ENCODE results near the gene LMBR1L. TPM values are rescaled to one million over a fixed set of nuclear protein-coding genes. Genes with fewer than 3 reads are reported as not detected.

LMBR1L gene
- total RNA-seq, 2 experiments from 2014 or later = 43.5 to 50.9 TPM

DNA sequence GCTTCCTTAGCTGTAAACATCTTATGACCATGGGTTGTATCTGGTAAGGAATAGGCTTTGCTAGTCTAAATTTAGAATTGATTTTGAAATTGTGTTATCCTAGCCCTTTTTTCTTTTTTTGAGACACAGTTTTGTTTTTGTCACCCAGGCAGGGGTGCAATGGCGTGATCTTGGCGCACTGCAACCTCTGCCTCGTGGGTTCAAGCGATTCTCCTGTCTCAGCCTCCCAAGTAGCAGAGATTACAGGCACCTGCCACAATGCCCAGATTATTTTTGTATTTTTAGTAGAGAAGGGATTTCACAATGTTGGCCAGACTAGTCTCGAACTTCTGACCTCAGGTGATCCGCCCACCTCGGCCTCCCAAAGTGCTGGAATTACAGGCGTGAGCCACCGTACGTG lies 22.9 kb upstream of the LMBR1L start:
- peak overlapping the region; percentile 83 for H3K4me3 Mint-ChIP-seq
- H3K27ac Mint-ChIP-seq = no peak overlapping the region
- TF ChIP-seq, protein P1, sequence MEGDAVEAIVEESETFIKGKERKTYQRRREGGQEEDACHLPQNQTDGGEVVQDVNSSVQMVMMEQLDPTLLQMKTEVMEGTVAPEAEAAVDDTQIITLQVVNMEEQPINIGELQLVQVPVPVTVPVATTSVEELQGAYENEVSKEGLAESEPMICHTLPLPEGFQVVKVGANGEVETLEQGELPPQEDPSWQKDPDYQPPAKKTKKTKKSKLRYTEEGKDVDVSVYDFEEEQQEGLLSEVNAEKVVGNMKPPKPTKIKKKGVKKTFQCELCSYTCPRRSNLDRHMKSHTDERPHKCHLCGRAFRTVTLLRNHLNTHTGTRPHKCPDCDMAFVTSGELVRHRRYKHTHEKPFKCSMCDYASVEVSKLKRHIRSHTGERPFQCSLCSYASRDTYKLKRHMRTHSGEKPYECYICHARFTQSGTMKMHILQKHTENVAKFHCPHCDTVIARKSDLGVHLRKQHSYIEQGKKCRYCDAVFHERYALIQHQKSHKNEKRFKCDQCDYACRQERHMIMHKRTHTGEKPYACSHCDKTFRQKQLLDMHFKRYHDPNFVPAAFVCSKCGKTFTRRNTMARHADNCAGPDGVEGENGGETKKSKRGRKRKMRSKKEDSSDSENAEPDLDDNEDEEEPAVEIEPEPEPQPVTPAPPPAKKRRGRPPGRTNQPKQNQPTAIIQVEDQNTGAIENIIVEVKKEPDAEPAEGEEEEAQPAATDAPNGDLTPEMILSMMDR (IDR thresholded peaks at IDR 0.05) = no peak

DNA sequence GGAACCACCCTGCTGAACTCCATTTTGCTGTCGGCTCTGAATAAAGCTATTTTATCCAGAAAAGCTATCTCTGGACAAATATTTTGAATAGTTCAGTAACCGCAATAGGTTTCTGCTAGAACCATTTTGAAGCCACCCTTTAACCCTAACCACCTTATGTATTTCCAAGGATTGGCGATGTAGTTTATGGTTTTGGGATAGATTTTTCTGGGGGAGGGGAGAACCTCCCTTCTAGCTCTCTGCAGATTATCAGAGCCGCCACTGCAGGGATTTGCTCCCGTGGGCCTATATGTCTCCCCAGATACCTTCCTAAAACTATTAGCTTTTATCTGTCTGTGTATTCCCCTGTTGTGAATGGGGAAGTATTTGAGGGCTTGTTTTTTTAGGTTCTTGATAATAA lies 22.4 kb upstream of the LMBR1L start:
- intact Hi-C loops (cut with micrococcal nuclease) = no loop called here
- no peak overlapping the region for H3K27ac Mint-ChIP-seq
- TF ChIP-seq, protein P1 (IDR thresholded peaks at IDR 0.05) = no peak
- ATAC-seq (no peak), DNase-seq (no peak)
- no peaks in the 10 kb centered on the region for H3K9me3 Mint-ChIP-seq
- H3K36me3 Mint-ChIP-seq (ENCODE audit: low read depth) = peaks cover 34% of the 10 kb centered on the region
- peaks cover 21% of the 10 kb centered on the region for H3K4me1 Mint-ChIP-seq (ENCODE audit: low read depth)
- ChIA-PET CTCF (interaction anchor here (0.6 to 4.2 kb wide), 7 partner anchors 15 to 226 kb away, joined by 3 to 52 read pairs (median 13); partner anchors contain the start of gene TUBA1A), POLR2A (interaction anchor here (3.3 to 5.1 kb wide), 8 partner anchors 13 to 234 kb away, joined by 16 to 85 read pairs (median 41); partner anchors contain the start of genes KMT2D, LMBR1L, SPATS2 and TUBA1A)
- H3K4me3 Mint-ChIP-seq = peak overlapping the region; percentile 83
- no peaks in the 10 kb centered on the region for H3K27me3 Mint-ChIP-seq

More for the DNA sequence above, 22.9 kb upstream of the LMBR1L start:
- peaks cover 28% of the 10 kb centered on the region for H3K36me3 Mint-ChIP-seq (ENCODE audit: low read depth)
- H3K9me3 Mint-ChIP-seq = no peaks in the 10 kb centered on the region
- no peak for ATAC-seq
- H3K27me3 Mint-ChIP-seq = no peaks in the 10 kb centered on the region
- peaks cover 21% of the 10 kb centered on the region for H3K4me1 Mint-ChIP-seq (ENCODE audit: low read depth)
- DNase-seq = no peak
- CTCF ChIA-PET = interaction anchor here (1.5 to 4.0 kb wide), 3 partner anchors 55 to 225 kb away, joined by 3 to 32 read pairs (median 13); partner anchors contain the start of gene TUBA1A
- POLR2A ChIA-PET = interaction anchor here (4.7 to 5.0 kb wide), 2 partner anchors 55 to 132 kb away, joined by 60 to 72 read pairs; partner anchors contain the start of genes TUBA1A and TUBA1C
- intact Hi-C loops (cut with micrococcal nuclease) = no loop called here

DNA sequence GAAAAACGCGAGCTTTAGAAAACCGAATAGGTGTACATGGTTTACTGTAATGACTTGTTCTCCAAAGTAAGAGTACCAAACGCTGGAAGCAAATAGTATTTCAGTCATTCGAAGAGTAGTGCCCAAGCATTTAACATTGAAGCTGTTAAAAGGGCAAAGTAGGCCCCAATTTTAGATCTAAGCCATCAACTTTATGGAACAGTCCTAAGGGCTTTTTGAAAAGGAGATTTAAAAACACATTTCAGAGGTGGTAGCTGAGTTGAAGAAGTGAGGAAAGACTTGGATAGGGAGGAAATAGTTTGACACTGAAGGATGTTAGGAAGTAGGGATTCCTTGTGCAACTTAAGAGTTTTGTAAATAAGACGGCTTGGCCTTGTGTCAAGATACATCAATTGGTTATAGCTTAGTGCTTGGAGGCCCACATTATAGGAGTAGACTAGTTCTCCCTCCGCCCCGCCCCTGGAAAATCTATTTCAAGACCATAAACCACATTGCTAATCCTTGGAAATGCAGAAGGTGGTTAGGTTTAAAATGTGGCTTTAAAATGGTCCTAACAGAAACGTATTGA lies 21.3 kb upstream of the LMBR1L start:
- H3K4me1 Mint-ChIP-seq (ENCODE audit: low read depth) = peaks cover 26% of the 10 kb centered on the region
- ATAC-seq (no peak), DNase-seq (no peak)
- no peaks in the 10 kb centered on the region for H3K9me3 Mint-ChIP-seq
- POLR2A ChIA-PET = interaction anchor here (0.7 to 5.1 kb wide), 32 partner anchors 10 to 280 kb away, joined by 3 to 85 read pairs (median 12); partner anchors contain the start of genes ARF3, DDX23, DHH and KMT2D
- H3K36me3 Mint-ChIP-seq (ENCODE audit: low read depth) = peaks cover 44% of the 10 kb centered on the region
- intact Hi-C loops (cut with micrococcal nuclease) = loop anchor here (2.0 kb wide), 1 partner anchor 57 kb away; the partner anchor contains the start of gene TUBA1A
- peak overlapping the region; percentile 83 for H3K4me3 Mint-ChIP-seq
- CTCF ChIA-PET = interaction anchor here (0.8 to 4.2 kb wide), 11 partner anchors 16 to 317 kb away, joined by 3 to 52 read pairs (median 5); partner anchors contain the start of genes SPATS2 and TUBA1A
- TF ChIP-seq, protein P1 (IDR thresholded peaks at IDR 0.05) = no peak
- no peaks in the 10 kb centered on the region for H3K27me3 Mint-ChIP-seq
- peak overlapping the region; percentile 92 for H3K27ac Mint-ChIP-seq

DNA sequence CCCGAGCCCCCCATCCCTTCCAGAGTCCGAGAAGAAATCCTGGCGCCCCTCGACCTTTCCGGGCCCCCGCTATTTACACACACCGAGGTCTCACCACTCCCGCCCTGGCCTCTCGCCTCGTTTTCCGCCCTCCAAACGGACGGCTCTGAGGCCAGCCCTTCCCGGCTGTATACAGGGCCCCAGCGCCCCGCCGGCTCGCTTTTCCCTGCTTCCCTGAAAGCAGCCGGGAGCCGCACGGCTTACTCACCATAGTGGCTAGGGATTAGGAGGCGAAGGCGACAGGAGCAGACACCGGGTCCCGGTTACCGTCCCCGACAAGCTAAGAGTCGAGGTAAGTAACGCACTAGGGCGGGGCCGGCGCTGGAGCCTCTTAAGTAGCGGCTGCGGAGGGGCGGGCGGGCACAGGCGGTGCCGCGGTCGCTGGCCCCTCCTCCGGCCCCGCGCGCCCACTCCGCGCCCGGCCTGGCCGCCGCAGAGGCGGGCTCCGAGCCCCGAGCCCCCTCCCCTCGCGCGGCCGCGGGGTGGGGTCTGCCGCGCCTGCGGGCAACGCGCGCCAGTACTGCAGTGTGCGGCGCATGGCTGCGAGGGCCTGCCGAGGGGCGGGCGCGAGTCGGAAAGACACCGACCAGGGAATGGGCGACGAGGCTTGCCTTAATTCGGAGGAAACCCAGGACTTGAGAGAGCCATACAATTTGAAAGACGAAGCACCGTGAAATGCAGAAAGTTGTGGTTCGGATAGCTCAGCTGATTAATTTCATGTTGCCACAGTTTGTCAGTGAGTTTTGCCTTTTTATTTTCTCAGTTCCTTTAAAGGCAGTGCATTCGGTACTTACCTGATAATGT lies 20.6 kb upstream of the LMBR1L start, which contains the start of gene TUBA1B:
Gene TUBA1B, minus strand, starts transcription at position 345 of the 843 bp plus-strand sequence. Its CDS starts 95 bp downstream, at position 250.
- Mint-ChIP-seq H3K4me3 (peak within 1 kb of the TSS; percentile 83), H3K4me1 (ENCODE audit: low read depth) (peaks cover 28% of the 10 kb centered on the region)

More for the DNA sequence above, 20.6 kb upstream of the LMBR1L start, which contains the start of gene TUBA1B:
- H3K27ac Mint-ChIP-seq = peak within 1 kb of the TSS; percentile 98
- ChIA-PET CTCF (interaction anchor here (0.7 to 4.2 kb wide), 20 partner anchors 16 to 316 kb away, joined by 3 to 52 read pairs (median 4); partner anchors contain the start of genes KMT2D, LMBR1L, SPATS2 and TUBA1A), POLR2A (interaction anchor here (0.5 to 5.1 kb wide), 66 partner anchors 8 to 542 kb away, joined by 3 to 85 read pairs (median 5); partner anchors contain the start of genes ARF3, DDX23, DHH and KMT2D)
- peak; percentile 77 for ATAC-seq
- no peaks in the 10 kb centered on the region for H3K27me3 Mint-ChIP-seq
- peaks cover 49% of the 10 kb centered on the region for H3K36me3 Mint-ChIP-seq (ENCODE audit: low read depth)
- intact Hi-C loops (cut with micrococcal nuclease) = loop anchor here (2.0 kb wide), 1 partner anchor 58 kb away; the partner anchor contains the start of gene TUBA1A
- H3K9me3 Mint-ChIP-seq = no peaks in the 10 kb centered on the region
- DNase-seq = peak; percentile 91
- TF ChIP-seq, protein P1 (IDR thresholded peaks at IDR 0.05) = no peak
